Kidney epithelial cell (primary cell): ENCODE results near the gene WBP1L. TPM values are rescaled to one million over a fixed set of nuclear protein-coding genes. Genes with fewer than 3 reads are reported as not detected.

Experiments used
- DNase-seq: peaks from one replicate; pipeline ENCODE4 v3.0.0-alpha.2; 2010; ENCODE audit warnings: low read depth
- H3K27me3 ChIP-seq: 2 replicates; pipeline ENCODE4 v1.6.0; 2011; ENCODE audit warnings: low read length; ENCODE audit not compliant: control insufficient read depth, insufficient read depth
- H3K36me3 ChIP-seq: 2 replicates; pipeline ENCODE4 v1.5.1; 2011; ENCODE audit warnings: low read length; ENCODE audit not compliant: control insufficient read depth, insufficient read depth
- H3K4me3 ChIP-seq: 2 replicates; pipeline ENCODE4 v1.5.1; 2011; ENCODE audit warnings: low read depth, mild to moderate bottlenecking, control low read depth, low read length
- CTCF ChIP-seq: IDR thresholded peaks from 2 replicates; pipeline ENCODE4 v1.5.1; 2011; ENCODE audit warnings: mild to moderate bottlenecking, moderate library complexity, low read length, control low read depth, inconsistent platforms; ENCODE audit not compliant: insufficient read depth, poor library complexity, severe bottlenecking
- total RNA-seq: library from RNA; depleted of rRNA; stranded (reverse); fragments of >200 nt; gene quantifications from 2 replicates; pipeline ENCODE4 v1.2.3, GENCODE V29; 2015

WBP1L gene
- total RNA-seq, 1 donor from 2014 or later: 67.1 TPM

GRCh38 chr10:102764470-102765161 is 20.9 kb downstream of the WBP1L start:
- H3K4me3 ChIP-seq: no peak overlapping the region
- H3K36me3 ChIP-seq: no peaks in the 10 kb centered on the region
- TF ChIP-seq CTCF: no peak
- no peak for DNase-seq
- H3K27me3 ChIP-seq: no peaks in the 10 kb centered on the region

DNA sequence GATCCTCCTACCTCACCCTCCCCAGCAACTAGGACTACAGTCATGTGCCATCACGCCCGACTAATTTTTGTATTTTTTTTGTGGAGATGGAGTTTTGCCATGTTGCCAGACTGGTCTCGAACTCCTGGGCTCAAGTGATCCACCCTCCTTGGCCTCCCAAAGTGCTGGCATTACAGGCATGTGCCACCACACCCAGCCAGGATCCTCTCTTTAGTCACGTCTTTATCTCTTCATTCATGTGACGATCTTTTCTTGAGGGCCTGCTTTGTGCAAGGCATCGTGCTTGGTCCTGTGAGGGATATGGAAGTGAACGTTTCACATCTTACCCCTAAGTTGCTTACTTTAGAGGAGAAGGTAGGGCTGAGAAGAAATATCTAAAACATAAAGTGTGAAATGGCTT is 21.6 kb downstream of the WBP1L start:
- Histone ChIP-seq H3K27me3 (no peaks in the 10 kb centered on the region), H3K4me3 (no peak overlapping the region), H3K36me3 (no peaks in the 10 kb centered on the region)
- no peak for DNase-seq
- TF ChIP-seq CTCF: no peak

DNA sequence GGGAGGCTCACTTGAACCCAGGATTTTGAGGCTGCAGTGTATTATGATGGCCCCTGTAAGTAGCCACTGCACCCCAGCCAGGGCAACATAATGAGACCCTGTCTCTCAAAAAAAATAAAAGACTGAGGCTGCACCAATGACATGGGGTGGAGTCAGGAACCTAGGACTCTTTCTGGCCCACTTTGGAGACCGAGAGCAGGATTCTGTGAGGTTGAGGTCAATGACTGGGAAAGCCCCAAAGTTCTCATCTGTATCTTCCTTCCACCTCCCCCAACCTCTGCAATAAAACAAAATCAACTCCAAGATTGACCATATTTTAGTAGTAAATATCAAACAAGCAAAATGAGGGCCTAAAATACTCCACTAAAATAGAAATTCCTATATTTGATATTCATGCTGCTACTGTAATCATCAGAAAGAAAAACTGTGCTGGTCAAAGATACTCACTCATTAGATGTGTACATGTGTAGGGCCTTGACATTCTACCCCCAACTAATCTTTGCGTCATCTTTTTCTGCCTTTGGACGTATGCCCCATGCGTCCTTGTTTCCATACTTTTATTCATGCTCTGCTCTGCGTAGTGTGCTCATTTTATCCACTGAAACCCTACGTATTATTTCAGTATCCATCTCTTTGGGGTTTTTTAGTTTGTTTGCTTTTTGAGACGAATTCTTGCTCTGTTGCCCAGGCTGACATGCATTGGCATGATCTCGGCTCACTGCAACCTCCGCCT is 23.8 kb downstream of the WBP1L start:
- Histone ChIP-seq H3K27me3 (no peaks in the 10 kb centered on the region), H3K4me3 (no peak overlapping the region), H3K36me3 (no peaks in the 10 kb centered on the region)
- no peak for TF ChIP-seq CTCF
- no peak for DNase-seq

- DNase-seq: no peak
- H3K27me3 ChIP-seq: no peaks in the 10 kb centered on the region
- no peaks in the 10 kb centered on the region for H3K36me3 ChIP-seq
- TF ChIP-seq CTCF: no peak
- H3K4me3 ChIP-seq: no peak overlapping the region
These were observed 25.8 kb downstream of the WBP1L start for GRCh38 chr10:102769375-102770107.

- DNase-seq: no peak
These were observed 26.3 kb downstream of the WBP1L start for GRCh38 chr10:102770108-102770482.

More at GRCh38 chr10:102770108-102770482, 26.3 kb downstream of the WBP1L start:
- no peak for TF ChIP-seq CTCF
- no peak overlapping the region for H3K4me3 ChIP-seq
- no peaks in the 10 kb centered on the region for H3K27me3 ChIP-seq
- no peaks in the 10 kb centered on the region for H3K36me3 ChIP-seq
